ENCODE results near the gene MUC21.
"Not testable (repeated sequence)": the region's sequence is repeated elsewhere in the genome, so short reads cannot be mapped to it uniquely, and the experiment has no call there.

Gene MUC21

DNA sequence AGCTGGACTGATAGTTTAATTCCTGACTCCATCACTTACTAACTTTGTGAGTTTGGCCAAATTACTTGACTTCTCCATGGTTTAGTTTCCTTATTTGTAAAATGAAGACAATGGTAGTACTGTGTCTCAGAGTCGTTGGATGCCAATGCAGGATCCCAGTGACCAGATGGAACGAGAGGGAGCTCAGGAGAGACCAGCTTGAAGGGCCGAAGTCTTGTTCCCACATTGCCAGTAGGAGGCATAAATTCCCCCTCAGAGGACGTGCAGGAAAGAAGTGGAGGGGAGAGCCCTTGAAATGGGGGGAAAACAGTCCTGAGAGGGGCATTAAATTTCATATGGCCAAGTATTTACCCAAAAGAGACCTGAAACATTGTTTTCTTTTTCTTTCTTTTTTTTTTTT is 24.6 kb downstream of the MUC21 start:
- no peak for DNase-seq (ENCODE audit: low read depth in 2 of 2)

GRCh38 chr6:31009731-31010130 is 26.2 kb downstream of the MUC21 start:
- no peak for DNase-seq (ENCODE audit: low read depth in 2 of 2)

- no peak for DNase-seq (ENCODE audit: low read depth in 2 of 2)
These were observed 27.0 kb downstream of the MUC21 start, which contains the start of gene MUC22 for GRCh38 chr6:31010393-31011060. TSS of gene MUC22 (plus strand) at chr6:31010474. CDS start at chr6:31010707, 233 bp downstream.

GRCh38 chr6:31011153-31011552 is 27.6 kb downstream of the MUC21 start:
- no peak for DNase-seq (ENCODE audit: low read depth in 2 of 2)

DNA sequence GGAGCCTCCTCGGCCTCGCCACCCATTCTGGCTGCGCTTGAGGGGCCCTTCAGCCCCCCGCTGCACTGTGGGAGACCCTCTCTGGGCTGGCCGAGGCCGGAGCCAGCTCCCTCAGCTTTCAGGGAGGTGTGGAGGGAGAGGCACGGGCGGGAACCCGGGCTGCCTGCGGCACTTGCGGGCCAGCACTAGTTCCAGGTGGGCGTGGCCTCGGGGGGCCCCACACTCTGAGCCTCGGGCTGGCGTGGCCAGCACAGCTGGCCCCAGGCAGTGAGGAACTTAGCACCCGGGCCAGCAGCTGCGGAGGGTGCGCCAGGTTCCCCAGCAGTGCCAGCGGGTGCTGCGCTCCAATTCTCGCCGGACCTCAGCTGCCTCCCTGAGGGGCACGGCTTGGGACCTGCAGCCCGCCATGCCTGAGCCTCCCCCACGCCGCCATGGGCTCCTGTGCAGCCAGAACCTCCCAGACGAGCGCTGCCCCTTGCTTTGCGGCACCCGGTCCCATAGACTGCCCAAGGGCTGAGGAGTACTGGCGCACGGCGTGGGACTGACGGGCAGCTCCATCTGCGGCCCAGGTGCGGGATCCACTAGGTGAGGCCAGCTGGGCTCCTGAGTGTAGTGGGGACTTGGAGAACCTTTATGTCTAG is 33.3 kb downstream of the MUC21 start:
- no peak for DNase-seq (ENCODE audit: low read depth in 2 of 2)

GRCh38 chr6:31017436-31017835 is 33.9 kb downstream of the MUC21 start:
- DNase-seq (ENCODE audit: low read depth in 2 of 2): not testable (repeated sequence)

DNA sequence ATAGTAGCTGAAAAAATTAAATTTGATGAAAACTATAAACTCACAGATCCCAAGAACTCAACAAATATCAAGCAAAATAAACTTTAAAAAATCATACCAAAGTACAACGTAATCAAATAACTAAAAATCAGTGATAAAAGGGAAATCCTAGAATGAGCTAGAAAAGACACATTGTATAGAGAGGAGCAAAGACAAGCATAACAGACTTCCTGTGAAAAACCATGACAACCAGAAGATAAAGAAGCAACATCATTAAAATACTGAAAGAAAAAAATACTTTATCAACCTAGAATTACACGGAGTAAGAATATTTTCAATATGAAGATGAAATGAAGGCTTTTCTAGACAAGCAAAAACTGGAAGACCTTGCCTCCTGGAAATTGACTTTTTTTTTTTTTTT is 36.5 kb downstream of the MUC21 start:
- DNase-seq (ENCODE audit: low read depth in 2 of 2): no peak

- not testable (repeated sequence) for DNase-seq (ENCODE audit: low read depth in 2 of 2)
These were observed 37.2 kb downstream of the MUC21 start for GRCh38 chr6:31020631-31021255.

DNA sequence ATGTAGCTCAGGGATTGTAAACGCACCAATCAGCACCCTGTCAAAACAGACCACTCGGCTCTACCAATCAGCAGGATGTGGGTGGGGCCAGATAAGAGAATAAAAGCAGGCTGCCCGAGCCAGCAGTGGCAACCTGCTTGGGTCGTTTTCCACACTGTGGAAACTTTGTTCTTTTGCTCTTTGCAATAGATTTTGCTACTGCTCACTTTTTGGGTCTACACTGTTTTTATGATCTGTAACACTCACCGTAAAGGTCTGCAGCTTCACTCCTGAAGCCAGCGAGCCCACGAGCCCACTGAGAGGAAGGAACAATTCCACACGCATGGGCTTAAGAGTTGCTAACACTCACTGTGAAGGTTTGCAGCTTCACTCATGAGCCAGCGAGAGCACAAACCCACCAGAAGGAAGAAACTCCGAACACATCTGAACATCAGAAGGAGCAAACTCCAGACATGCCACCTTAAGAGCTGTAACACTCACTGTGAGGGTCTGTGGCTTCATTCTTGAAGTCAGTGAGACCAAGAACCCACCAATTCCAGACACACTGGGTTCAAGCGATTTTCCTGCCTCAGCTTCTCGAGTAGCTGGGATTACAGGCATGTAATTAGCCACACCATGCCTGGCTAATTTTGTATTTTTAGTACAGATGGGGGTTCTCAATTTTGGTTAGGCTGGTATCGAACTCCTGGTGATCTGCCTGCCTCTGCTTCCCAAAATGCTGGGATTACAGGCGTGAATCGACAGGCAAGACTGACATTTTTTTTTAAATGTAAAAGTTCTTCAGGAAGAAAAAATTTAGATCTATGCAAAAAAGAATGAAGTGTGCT is 38.4 kb downstream of the MUC21 start:
- DNase-seq (ENCODE audit: low read depth in 2 of 2): not testable (repeated sequence)

DNA sequence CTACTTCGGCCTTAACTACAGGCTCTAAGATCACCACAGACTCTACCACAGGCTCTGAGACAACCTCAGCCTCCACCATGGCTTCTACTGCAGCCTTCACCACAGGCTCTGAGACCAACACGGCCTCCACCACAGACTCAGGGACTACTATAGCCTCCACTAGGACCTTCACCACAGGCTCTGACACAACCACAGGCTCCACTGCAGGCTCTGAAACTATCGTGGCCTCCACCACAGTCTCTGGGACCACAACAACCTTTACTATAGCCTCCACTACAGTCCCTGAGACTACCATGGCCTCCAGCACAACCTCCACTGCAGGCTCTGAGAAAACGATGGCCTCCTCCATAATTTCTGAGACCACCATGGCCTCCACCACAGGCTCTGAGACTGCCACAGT is 42.1 kb downstream of the MUC21 start:
- DNase-seq (ENCODE audit: low read depth in 2 of 2): no peak

DNA sequence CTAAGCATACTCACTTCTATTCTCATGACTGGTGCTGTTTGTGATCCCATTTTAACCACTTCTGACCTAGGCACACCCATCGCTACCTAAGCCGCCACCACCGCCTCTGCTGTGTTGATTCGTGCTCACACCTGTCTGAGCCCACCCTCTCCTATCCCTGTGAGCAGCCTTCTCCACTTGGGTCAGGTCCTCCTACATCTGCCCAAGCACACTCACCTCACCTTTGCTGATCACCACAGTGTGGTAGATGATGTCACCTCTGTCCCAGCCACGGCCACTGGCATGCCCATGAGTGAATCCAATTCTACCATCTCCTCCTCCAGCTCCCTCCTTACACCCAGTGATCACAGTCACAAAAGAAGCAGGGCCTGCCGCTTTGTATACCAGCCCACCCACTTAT is 47.6 kb downstream of the MUC21 start:
- no peak for DNase-seq (ENCODE audit: low read depth in 2 of 2)

GRCh38 chr6:31033075-31033474 is 49.6 kb downstream of the MUC21 start:
- DNase-seq (ENCODE audit: low read depth in 2 of 2): no peak

GRCh38 chr6:31035862-31036497 is 52.5 kb downstream of the MUC21 start:
- DNase-seq (ENCODE audit: low read depth in 2 of 2): no peak

GRCh38 chr6:31037169-31037568 is 53.7 kb downstream of the MUC21 start:
- DNase-seq (ENCODE audit: low read depth in 2 of 2): no peak

GRCh38 chr6:31037682-31038081 is 54.2 kb downstream of the MUC21 start:
- no peak for DNase-seq (ENCODE audit: low read depth in 2 of 2)

DNA sequence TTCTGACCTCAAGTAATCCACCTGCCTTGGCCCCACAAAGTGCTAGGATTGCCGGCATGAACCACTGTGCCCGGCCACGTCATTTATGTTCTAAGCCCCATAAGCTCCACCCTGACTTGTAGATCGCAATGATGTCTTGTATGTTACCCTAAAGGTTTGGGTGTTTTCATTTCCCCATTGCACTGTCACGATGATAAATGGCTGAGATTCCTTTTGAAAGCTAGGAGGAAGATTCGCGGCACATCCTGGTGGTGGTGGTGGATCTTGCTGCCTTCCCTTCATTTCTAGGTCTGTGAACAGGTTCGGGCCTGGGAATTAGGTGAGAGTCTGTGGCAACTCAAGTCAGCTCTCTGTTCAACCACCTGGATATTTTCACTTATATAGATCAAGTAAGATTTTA is 55.0 kb downstream of the MUC21 start:
- DNase-seq (ENCODE audit: low read depth in 2 of 2): no peak

Measured in stimulated activated CD8-positive, alpha-beta memory T cell treated with anti-CD3 and anti-CD28 coated beads, Interleukin-2, amount 100 ng/mL, for 48 hours (primary cell).